Upper lobe of right lung (tissue), 1 donor: Measurements from ENCODE around the gene PRUNE1. TPM values are rescaled to one million over a fixed set of nuclear protein-coding genes. Genes with fewer than 3 reads are reported as not detected.

Experiments used
- ATAC-seq: fragments of 200-7000 bp; cut with Tn5 transposase; one replicate; pipeline ENCODE4 v1.9.1; 2020; ENCODE audit warnings: mild to moderate bottlenecking, moderate library complexity
- DNase-seq: peaks from one replicate; pipeline ENCODE4 v3.0.0-alpha.2; 2020
- H3K27ac ChIP-seq: fragments of 200-600 bp; one replicate; pipeline ENCODE4 v1.8.0; 2022
- H3K27me3 ChIP-seq: fragments of 200-600 bp; one replicate; pipeline ENCODE4 v1.8.0; 2022; ENCODE audit warnings: mild to moderate bottlenecking
- H3K36me3 ChIP-seq: fragments of 200-600 bp; one replicate; pipeline ENCODE4 v1.8.0; 2022
- H3K4me1 ChIP-seq: fragments of 200-600 bp; one replicate; pipeline ENCODE4 v1.8.0; 2022
- H3K4me3 ChIP-seq: fragments of 200-600 bp; one replicate; pipeline ENCODE4 v1.8.0; 2022; ENCODE audit warnings: mild to moderate bottlenecking
- H3K9me3 ChIP-seq: fragments of 200-600 bp; one replicate; pipeline ENCODE4 v1.8.0; 2022
- intact Hi-C: fragments of 100-400 bp; cut with DNase I; formaldehyde crosslinking; loops from one replicate; pipeline ENCODE4 v1.11.0; 2022
- total RNA-seq: library from RNA; stranded (reverse); fragmentation: NEBNext Ultra II Directional; extraction: Animal tissue kit (Norgen Biotek cat#: 25700); gene quantifications from one replicate; pipeline ENCODE4 v1.2.1, GENCODE V29; 2021
- TF ChIP-seq, protein P1 (sequence below): fragments of 200-600 bp; IDR thresholded peaks from one replicate; pipeline ENCODE4 v1.8.0; 2022; ENCODE audit warnings: antibody characterized with exemption
- donor health status: DM: no; HTN: yes; CAD: no; lungs with severe emphysema.

PRUNE1 gene
- total RNA-seq, 1 donor from 2014 or later = 18.3 TPM

GRCh38 chr1:150999051-150999674 is 9.1 kb upstream of the PRUNE1 start:
- Histone ChIP-seq H3K4me1 (peaks cover 32% of the 10 kb centered on the region), H3K9me3 (no peaks in the 10 kb centered on the region), H3K27ac (no peak overlapping the region), H3K27me3 (no peaks in the 10 kb centered on the region), H3K36me3 (peaks cover 55% of the 10 kb centered on the region), H3K4me3 (no peak overlapping the region)
- TF ChIP-seq, protein P1, sequence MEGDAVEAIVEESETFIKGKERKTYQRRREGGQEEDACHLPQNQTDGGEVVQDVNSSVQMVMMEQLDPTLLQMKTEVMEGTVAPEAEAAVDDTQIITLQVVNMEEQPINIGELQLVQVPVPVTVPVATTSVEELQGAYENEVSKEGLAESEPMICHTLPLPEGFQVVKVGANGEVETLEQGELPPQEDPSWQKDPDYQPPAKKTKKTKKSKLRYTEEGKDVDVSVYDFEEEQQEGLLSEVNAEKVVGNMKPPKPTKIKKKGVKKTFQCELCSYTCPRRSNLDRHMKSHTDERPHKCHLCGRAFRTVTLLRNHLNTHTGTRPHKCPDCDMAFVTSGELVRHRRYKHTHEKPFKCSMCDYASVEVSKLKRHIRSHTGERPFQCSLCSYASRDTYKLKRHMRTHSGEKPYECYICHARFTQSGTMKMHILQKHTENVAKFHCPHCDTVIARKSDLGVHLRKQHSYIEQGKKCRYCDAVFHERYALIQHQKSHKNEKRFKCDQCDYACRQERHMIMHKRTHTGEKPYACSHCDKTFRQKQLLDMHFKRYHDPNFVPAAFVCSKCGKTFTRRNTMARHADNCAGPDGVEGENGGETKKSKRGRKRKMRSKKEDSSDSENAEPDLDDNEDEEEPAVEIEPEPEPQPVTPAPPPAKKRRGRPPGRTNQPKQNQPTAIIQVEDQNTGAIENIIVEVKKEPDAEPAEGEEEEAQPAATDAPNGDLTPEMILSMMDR = no peak
- DNase-seq = no peak
- intact Hi-C loops = no loop called here
- ATAC-seq = no peak

DNA sequence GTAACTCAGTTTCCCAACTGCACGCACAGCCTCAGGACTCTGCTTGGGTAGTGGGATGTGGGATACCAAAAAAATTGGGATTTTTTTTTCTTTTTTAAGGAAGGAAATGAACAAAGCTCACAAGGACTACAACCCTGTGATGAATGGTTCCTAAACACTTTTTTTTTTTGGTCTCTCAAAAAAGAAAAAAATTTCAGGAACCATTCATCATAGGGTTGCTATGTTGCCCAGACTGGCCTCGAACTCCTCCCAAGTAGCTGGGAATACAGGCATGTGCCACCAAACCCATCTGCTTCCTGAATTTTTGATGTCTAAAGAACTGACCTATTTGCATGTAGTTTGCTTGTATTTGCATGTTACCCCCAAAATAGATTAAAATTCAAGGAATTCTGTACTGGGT is 8.3 kb upstream of the PRUNE1 start:
- H3K27ac ChIP-seq = peak overlapping the region; percentile 11
- H3K9me3 ChIP-seq = no peaks in the 10 kb centered on the region
- no peaks in the 10 kb centered on the region for H3K27me3 ChIP-seq
- peaks cover 55% of the 10 kb centered on the region for H3K36me3 ChIP-seq
- intact Hi-C loops = no loop called here
- H3K4me1 ChIP-seq = peaks cover 39% of the 10 kb centered on the region
- no peak for DNase-seq
- TF ChIP-seq, protein P1 = no peak
- no peak for ATAC-seq
- no peak overlapping the region for H3K4me3 ChIP-seq

GRCh38 chr1:151000408-151000807 is 7.8 kb upstream of the PRUNE1 start:
- intact Hi-C loops = no loop called here
- Histone ChIP-seq H3K4me3 (no peak overlapping the region), H3K9me3 (no peaks in the 10 kb centered on the region), H3K27ac (no peak overlapping the region), H3K4me1 (peaks cover 40% of the 10 kb centered on the region), H3K27me3 (no peaks in the 10 kb centered on the region), H3K36me3 (peaks cover 55% of the 10 kb centered on the region)
- ATAC-seq (no peak), DNase-seq (no peak)
- TF ChIP-seq, protein P1 = no peak

GRCh38 chr1:151001602-151002001 is 6.6 kb upstream of the PRUNE1 start:
- ATAC-seq = peak; percentile 40
- DNase-seq = no peak
- intact Hi-C loops = no loop called here

GRCh38 chr1:151002051-151002450 is 6.2 kb upstream of the PRUNE1 start:
- Histone ChIP-seq H3K27ac (peak overlapping the region; percentile 47), H3K27me3 (no peaks in the 10 kb centered on the region), H3K36me3 (peaks cover 51% of the 10 kb centered on the region), H3K9me3 (no peaks in the 10 kb centered on the region), H3K4me1 (peaks cover 45% of the 10 kb centered on the region), H3K4me3 (no peak overlapping the region)
- intact Hi-C loops = no loop called here
- ATAC-seq = no peak
- DNase-seq = no peak
- TF ChIP-seq, protein P1 = no peak

More at GRCh38 chr1:151001602-151002001, 6.6 kb upstream of the PRUNE1 start:
- peaks cover 55% of the 10 kb centered on the region for H3K36me3 ChIP-seq
- H3K27ac ChIP-seq = no peak overlapping the region
- no peaks in the 10 kb centered on the region for H3K9me3 ChIP-seq
- TF ChIP-seq, protein P1 = no peak
- H3K4me1 ChIP-seq = peaks cover 41% of the 10 kb centered on the region
- no peaks in the 10 kb centered on the region for H3K27me3 ChIP-seq
- H3K4me3 ChIP-seq = no peak overlapping the region

DNA sequence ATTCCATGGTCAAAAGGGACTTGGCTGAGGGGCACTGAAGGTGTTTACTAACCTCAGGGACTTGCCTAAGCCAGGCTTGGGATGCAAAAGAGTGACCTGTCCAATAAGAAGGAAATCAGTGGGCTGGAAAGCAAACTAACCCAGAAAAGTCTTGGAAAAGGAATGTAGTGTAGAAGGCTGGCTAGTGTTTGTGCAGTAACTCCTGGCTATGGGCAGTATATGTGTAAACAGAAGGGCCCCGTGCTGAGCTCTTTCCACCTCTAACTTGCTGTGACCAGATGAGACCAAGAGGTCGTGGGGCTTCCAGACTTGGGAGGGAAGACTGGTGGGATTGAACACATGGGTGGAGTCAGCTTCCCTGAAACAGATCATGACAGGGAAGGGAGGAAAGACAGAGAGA is 5.6 kb upstream of the PRUNE1 start:
- intact Hi-C loops = no loop called here
- peak overlapping the region; percentile 47 for H3K27ac ChIP-seq
- ATAC-seq (no peak), DNase-seq (no peak)
- no peaks in the 10 kb centered on the region for H3K9me3 ChIP-seq
- H3K4me1 ChIP-seq = peaks cover 51% of the 10 kb centered on the region
- peaks cover 45% of the 10 kb centered on the region for H3K36me3 ChIP-seq
- H3K4me3 ChIP-seq = no peak overlapping the region
- TF ChIP-seq, protein P1 = no peak
- no peaks in the 10 kb centered on the region for H3K27me3 ChIP-seq
